Neuron (in vitro differentiated cells): Measurements from ENCODE around the gene SEPTIN8.

ENCODE experiments used
- H2AFZ ChIP-seq: one replicate; pipeline ENCODE4 v1.6.1; 2013; ENCODE audit warnings: low read depth, mild to moderate bottlenecking, inconsistent platforms, low read length, moderate library complexity
- H3K27me3 ChIP-seq: one replicate; pipeline ENCODE4 v1.6.1; 2013; ENCODE audit warnings: low read length; ENCODE audit not compliant: insufficient read depth
- H3K36me3 ChIP-seq: one replicate; pipeline ENCODE4 v1.6.1; 2013; ENCODE audit warnings: low read length; ENCODE audit not compliant: insufficient read depth
- H3K4me1 ChIP-seq: one replicate; pipeline ENCODE4 v1.6.1; 2013; ENCODE audit warnings: low read length; ENCODE audit not compliant: insufficient read depth
- H3K4me3 ChIP-seq: 2 replicates; pipeline ENCODE4 v1.5.1; 2013; ENCODE audit warnings: mild to moderate bottlenecking, low read length, moderate library complexity
- H3K9me3 ChIP-seq: one replicate; pipeline ENCODE4 v1.6.1; 2013; ENCODE audit warnings: low read length

Gene SEPTIN8

DNA sequence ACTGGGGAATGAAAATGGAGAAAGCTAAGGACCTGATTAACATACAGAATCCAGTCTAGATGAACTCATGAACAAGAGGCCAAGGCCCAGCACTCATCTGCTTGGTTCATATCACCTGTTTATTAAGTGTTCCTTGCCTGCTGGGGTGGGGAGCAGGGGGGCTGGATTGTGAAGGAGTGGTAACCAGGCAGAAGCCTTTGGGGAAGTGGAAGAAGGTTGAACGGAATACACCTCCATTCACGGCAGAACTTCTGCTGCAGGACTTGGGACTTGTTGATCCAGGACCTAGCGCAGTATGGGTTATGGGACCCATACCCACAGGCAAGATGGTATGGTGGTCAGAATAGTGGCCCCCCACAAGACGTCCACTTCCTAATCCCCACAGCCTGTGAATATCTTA lies 8.8 kb upstream of the SEPTIN8 start:
- Histone ChIP-seq H3K9me3 (peaks cover 4% of the 10 kb centered on the region), H2AFZ (no peak overlapping the region), H3K36me3 (no peaks in the 10 kb centered on the region), H3K4me3 (no peak overlapping the region), H3K27me3 (peaks cover 17% of the 10 kb centered on the region), H3K4me1 (no peaks in the 10 kb centered on the region)

DNA sequence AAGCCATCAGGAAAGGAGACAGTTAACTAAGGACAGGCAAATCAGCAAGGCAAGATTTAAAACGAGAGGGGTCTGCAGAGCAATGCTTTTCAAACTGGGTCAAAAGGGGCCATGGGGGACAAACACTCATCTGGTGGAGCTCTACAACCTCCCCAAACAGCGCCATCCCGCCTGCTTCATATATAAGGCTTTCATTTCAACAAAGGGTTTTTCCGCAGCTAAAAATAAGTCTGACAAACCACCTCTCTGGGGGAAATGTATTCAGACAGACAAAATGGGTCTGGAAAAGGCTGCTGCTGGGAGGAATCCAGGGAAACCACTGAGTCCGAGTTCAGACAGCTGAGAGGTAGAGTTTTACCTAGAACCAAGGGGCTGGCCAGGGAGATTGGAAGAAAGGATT lies 8.3 kb upstream of the SEPTIN8 start:
- Histone ChIP-seq H3K36me3 (no peaks in the 10 kb centered on the region), H3K4me3 (no peak overlapping the region), H3K9me3 (peaks cover 4% of the 10 kb centered on the region), H3K27me3 (peaks cover 17% of the 10 kb centered on the region), H3K4me1 (no peaks in the 10 kb centered on the region), H2AFZ (no peak overlapping the region)

DNA sequence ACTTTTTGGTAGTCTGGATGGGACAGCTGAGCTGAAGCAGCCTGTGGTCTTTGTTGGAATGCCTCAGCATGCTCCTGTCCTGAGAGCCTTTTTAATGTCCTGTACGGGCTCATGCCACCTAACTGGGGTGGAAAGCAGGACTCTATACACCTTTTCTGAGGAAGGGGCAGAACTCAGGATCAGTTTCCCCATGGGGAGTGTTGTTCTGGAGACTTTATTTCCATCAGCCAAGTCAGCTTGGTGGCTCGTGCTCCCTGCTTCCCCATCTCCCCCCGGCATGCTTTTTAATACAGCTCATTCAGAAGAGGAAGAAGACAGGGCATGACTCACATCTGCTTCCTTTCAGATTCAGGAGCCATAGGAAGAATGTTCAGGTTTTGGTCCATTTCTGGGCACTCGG lies 5.1 kb upstream of the SEPTIN8 start:
- Histone ChIP-seq H3K9me3 (peaks cover 4% of the 10 kb centered on the region), H3K4me3 (no peak overlapping the region), H3K4me1 (no peaks in the 10 kb centered on the region), H3K36me3 (no peaks in the 10 kb centered on the region), H3K27me3 (peaks cover 28% of the 10 kb centered on the region), H2AFZ (no peak overlapping the region)

DNA sequence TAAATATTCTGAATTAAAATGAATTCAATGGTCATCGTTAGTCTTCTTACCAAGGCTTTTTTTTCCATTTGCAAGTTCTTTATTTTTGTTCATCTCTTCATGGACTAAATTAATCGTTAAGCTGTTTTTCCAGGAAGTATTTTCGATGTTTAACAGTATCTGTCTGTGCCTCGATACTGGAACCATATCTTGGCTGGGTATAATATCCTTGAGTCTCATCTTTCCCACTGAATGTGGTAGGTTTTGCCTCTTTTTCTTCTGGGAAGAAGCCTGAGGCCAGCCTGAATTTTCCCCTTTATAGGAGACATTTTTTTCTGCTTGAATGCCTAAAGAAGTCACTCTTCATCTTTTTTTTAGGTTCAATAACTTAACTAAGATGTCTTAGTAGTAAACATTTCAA lies 4.0 kb upstream of the SEPTIN8 start:
- Histone ChIP-seq H2AFZ (no peak overlapping the region), H3K9me3 (no peaks in the 10 kb centered on the region), H3K36me3 (no peaks in the 10 kb centered on the region), H3K4me1 (peaks cover under 1% of the 10 kb centered on the region), H3K4me3 (no peak overlapping the region), H3K27me3 (peaks cover 28% of the 10 kb centered on the region)

DNA sequence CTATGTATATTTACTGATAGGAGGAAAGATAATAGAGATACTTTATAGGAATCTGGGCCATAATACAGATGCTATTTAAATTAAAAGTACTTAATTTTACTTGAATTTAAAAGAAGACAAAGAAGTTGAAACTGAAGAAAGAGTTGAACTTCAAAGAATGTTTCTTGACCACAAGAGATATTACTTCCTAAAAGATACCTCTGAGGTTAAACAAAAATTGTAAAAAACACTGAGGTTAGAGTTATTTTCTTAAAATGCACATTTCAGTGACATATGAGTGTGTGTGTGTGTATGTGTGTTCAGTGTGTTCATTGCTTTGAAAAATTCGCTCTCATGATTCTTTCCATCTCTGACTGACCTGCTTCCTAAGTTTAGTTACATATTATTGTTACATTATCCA lies 3.5 kb upstream of the SEPTIN8 start:
- H3K36me3 ChIP-seq: no peaks in the 10 kb centered on the region
- peaks cover 5% of the 10 kb centered on the region for H3K4me1 ChIP-seq
- H2AFZ ChIP-seq: no peak overlapping the region
- no peaks in the 10 kb centered on the region for H3K9me3 ChIP-seq
- no peak overlapping the region for H3K4me3 ChIP-seq
- H3K27me3 ChIP-seq: peaks cover 28% of the 10 kb centered on the region

DNA sequence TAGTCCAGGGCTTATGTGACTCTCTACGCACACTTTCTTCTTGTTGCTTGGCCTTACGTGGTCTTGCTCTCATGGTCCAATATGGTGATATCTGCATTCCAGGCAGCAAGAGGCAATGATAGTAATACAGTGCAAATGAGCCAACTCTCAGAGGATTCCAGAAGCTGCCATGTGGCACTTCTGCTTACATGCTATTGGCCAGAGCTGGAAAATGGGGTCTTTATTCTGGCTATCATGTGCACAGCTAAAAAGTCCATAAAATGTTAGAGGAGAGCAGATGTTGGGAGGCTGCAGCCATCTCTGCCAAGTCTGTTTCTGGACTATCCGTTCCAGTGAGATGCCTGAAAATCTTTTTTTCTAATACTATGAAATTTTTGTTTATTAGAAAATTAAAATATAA lies 2.9 kb upstream of the SEPTIN8 start:
- no peaks in the 10 kb centered on the region for H3K36me3 ChIP-seq
- H3K4me3 ChIP-seq: no peak overlapping the region
- H3K4me1 ChIP-seq: peaks cover 12% of the 10 kb centered on the region
- no peak overlapping the region for H2AFZ ChIP-seq
- peaks cover 28% of the 10 kb centered on the region for H3K27me3 ChIP-seq
- no peaks in the 10 kb centered on the region for H3K9me3 ChIP-seq

DNA sequence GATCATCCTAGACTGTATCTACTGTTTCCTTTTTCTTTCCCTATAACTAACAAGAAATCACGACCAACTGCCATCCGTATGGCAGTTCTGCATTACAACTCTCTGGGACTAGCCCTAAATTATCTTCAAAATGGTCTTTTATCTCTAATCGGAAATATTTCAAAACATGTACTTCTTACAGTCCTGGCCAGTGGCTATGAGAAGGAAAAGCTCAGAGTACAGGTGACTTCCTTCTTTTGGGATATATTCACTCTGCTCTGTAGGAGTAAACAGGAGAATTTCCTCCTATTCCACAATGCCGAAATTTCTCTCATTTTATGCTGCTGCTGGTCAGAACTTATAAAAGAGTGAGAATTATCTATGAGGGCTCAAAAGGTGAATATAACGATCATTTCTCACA lies 1.8 kb upstream of the SEPTIN8 start:
- Histone ChIP-seq H3K27me3 (peaks cover 28% of the 10 kb centered on the region), H3K36me3 (no peaks in the 10 kb centered on the region), H2AFZ (no peak overlapping the region), H3K9me3 (no peaks in the 10 kb centered on the region), H3K4me3 (no peak overlapping the region), H3K4me1 (peaks cover 14% of the 10 kb centered on the region)

DNA sequence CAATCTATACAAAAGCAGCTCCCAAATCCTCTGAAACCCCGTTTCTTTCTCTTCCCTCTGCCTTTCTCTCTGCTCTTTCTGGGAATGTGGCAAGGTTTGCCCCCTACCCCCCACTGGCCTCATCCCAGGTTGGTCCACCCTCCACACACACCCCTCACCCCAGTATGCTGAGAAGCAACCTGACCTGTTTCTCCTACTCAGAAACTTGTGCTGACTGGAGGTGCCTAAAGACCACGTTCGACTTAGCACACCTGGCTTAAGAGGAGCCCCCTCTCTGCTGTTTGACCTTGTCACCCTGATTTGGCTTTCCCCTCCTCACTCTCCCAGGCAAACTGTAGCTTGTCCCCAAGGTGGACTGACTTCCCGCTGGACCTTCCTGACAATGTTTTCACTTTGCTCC lies 1.1 kb upstream of the SEPTIN8 start:
- no peak overlapping the region for H3K4me3 ChIP-seq
- H3K27me3 ChIP-seq: peaks cover 26% of the 10 kb centered on the region
- H3K4me1 ChIP-seq: peaks cover 14% of the 10 kb centered on the region

DNA sequence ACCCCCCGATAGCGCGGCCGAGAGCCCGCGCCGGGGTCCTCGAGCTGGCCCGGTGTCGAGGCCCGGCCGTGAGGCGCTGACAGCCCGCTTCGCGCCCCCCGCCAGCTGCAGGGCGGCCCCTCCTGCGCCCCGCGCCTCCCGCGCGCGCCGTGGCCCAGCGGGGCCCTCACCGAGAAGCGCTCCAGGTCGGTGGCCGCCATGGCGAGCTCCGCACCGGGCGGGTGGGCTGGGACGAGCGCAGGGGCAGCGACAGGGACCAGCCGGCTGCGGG lies 166 bp downstream of the SEPTIN8 start:
- Histone ChIP-seq H3K27me3 (peaks cover 18% of the 10 kb centered on the region), H3K9me3 (no peaks in the 10 kb centered on the region), H3K4me3 (peak overlapping the region; percentile 69), H3K4me1 (peaks cover 14% of the 10 kb centered on the region), H2AFZ (peak overlapping the region; percentile 96), H3K36me3 (no peaks in the 10 kb centered on the region)

More for the DNA sequence above, 1.1 kb upstream of the SEPTIN8 start:
- Histone ChIP-seq H2AFZ (peak overlapping the region; percentile 96), H3K36me3 (no peaks in the 10 kb centered on the region), H3K9me3 (no peaks in the 10 kb centered on the region)

DNA sequence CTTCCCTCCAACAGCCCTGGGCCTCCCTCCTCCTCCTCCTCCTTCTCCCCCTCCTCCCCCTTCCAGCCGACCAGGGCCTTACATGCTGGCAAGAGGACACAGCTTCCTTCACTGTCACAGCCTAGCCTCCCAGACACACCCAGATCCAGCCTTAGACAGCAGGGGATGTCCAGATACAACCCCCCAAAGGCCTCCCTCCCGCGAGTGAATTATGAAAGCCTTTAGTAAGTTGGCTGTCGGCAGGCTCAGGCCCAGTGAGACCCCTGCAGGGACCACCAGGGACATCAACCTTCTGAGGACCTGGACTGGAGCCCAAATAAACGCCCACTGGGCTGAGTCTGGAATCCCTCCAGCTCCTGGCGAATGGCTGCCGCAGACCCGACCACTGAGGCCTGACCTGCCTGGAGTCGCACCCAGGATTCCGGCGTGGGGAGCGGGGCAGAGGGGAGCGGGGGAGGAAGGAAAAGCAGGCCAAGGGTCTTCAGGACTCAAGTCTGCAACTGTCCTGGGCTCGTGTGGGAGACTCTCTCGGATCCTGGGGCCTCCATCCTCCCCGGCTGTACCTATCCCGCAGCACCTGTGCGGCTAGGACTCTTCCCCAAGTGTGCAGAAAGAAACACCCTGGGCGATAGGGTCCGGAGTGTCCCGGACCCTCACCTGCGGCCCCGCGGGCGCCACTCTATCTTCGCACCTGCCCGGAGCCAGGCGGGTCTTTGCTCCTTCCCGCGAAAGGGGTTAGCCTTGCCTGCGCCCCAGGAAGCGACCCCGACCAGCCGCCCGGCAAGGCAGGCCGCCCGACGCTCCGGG lies 705 bp downstream of the SEPTIN8 start:
- peaks cover 14% of the 10 kb centered on the region for H3K27me3 ChIP-seq
- H3K4me3 ChIP-seq: peak overlapping the region; percentile 69

DNA sequence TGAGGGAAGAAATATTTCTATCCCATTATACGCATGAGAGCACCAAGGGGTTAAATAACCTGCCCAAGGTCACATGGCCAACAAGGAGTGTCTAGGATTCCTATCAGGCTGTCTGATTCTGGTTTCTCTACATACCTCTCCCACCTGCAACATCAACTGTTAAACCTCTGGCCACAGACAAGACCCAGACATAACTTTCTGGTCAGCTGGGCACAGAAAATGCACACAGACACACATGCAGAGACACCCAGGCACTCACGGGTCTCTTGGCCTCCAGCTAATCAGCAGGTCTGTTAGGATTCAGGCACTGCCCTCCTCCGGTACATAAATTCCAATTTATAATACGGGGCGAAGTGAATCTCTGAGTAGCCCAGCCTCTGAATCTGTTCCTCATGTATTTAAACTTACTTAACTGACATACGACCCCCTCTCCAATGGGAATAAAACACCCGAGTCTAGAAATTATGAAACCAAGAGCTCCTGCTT lies 1.5 kb downstream of the SEPTIN8 start:
- Histone ChIP-seq H3K36me3 (no peaks in the 10 kb centered on the region), H3K9me3 (no peaks in the 10 kb centered on the region), H3K27me3 (peaks cover 11% of the 10 kb centered on the region), H2AFZ (no peak overlapping the region), H3K4me3 (peak overlapping the region; percentile 69), H3K4me1 (peaks cover 14% of the 10 kb centered on the region)

More for the DNA sequence above, 705 bp downstream of the SEPTIN8 start:
- peak overlapping the region; percentile 96 for H2AFZ ChIP-seq
- no peaks in the 10 kb centered on the region for H3K36me3 ChIP-seq
- no peaks in the 10 kb centered on the region for H3K9me3 ChIP-seq
- peaks cover 14% of the 10 kb centered on the region for H3K4me1 ChIP-seq

DNA sequence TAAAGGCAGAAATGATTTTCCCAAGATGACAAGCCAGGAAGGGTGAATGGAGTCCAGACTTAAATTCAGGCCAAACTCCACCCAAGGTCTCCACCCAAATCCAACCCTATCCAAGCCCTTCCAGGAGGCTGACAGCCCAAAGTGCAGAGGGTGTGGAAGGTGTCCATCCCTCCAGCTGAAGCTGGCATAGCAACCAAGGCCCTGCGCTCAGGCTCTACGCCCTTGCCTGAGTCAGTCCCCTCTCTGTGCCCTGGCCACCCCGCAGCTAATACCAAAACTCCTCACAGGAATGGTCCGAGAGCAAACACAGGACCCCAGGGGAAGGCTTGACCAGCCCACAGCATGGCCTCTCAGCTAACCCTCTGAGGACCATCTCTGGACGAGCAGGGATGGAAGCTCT lies 2.1 kb downstream of the SEPTIN8 start:
- H3K27me3 ChIP-seq: peaks cover 10% of the 10 kb centered on the region
- no peaks in the 10 kb centered on the region for H3K36me3 ChIP-seq
- peaks cover 14% of the 10 kb centered on the region for H3K4me1 ChIP-seq
- H2AFZ ChIP-seq: no peak overlapping the region
- H3K4me3 ChIP-seq: no peak overlapping the region
- no peaks in the 10 kb centered on the region for H3K9me3 ChIP-seq

DNA sequence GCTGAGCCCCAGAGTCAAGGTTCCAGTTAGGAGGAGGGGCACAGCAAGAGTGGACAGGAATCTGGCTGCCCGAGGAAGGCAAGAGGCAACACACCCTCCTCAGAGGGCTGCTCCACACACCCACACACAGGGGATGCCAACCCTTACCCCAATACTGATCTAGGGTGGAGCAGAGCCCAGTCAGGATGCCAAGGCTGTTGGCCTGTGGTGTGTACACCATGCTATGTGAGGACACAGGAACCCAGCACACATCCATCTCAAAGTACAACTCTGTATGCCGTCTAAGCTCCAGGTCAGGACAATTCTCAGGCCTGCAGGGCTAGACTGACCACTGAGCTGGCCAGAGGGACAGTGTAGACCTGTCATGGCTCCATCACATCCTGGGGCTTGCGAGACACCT lies 2.6 kb downstream of the SEPTIN8 start:
- Histone ChIP-seq H3K27me3 (peaks cover 6% of the 10 kb centered on the region), H3K4me1 (peaks cover 14% of the 10 kb centered on the region), H3K9me3 (no peaks in the 10 kb centered on the region), H3K4me3 (no peak overlapping the region), H3K36me3 (no peaks in the 10 kb centered on the region), H2AFZ (no peak overlapping the region)
